ENCODE measurements around the gene USP2.

Gene USP2

DNA sequence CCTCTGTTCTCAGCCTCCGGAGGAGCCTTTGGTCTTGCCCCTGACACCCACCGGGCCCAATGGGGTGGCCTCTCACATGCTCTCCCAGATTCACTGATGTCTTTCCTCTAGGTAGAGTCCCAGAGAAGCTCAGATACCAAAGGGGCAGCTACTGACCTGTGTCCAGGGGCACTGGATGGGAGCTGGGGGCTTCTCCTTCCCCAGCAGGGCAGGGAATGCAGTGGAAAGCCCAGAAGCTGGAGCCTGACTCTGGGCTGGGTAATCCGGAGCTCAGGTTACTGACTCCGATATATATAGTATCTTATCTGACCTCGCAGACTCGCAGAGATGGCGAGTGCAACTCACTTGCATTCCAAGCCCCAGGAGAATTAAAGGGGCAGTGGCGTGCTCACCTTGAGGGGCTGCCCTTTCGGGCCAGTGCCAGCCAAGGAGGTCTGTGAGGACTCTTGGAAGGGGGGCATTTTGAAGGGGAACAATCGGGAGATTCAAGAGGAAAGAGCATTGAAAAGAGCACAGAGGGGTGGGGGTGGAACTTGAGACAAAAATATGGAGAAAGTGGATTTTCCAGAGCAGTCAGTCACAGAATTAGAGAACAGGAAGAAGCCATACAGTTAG is 2.5 kb downstream of the USP2 start:
- POLR2A ChIA-PET, result interaction anchor here (0.8 kb wide), 1 partner anchor 11 kb away, joined by 3 read pairs; no protein-coding TSS in a partner anchor
- no peak for TF ChIP-seq SUZ12 (IDR thresholded peaks at IDR 0.05)
- TF ChIP-seq CTBP1 (IDR thresholded peaks at IDR 0.05; ENCODE audit: borderline replicate concordance), result no peak
- no peak for TF ChIP-seq L3MBTL2 (conservative IDR thresholded peaks at IDR 0.05)
- CTCF ChIA-PET, result interaction anchor here (0.6 to 4.2 kb wide), 6 partner anchors 13 to 173 kb away, joined by 3 to 20 read pairs (median 4); partner anchors contain the start of gene CBL
- DNase-seq (ENCODE audit: extremely low spot score), result no peak

- CTCF ChIA-PET, result interaction anchor here (1.4 to 4.2 kb wide), 2 partner anchors 38 to 40 kb away, joined by 5 to 20 read pairs; no protein-coding TSS in a partner anchor
- POLR2A ChIA-PET, result no interaction called here
- no peak for DNase-seq (ENCODE audit: extremely low spot score)
- TF ChIP-seq NFRKB (IDR thresholded peaks at IDR 0.05) (no peak), ELF4 (IDR thresholded peaks at IDR 0.05) (no peak), FOXA1 (IDR thresholded peaks at IDR 0.05) (no peak), SUZ12 (IDR thresholded peaks at IDR 0.05) (no peak), L3MBTL2 (conservative IDR thresholded peaks at IDR 0.05) (no peak), CTBP1 (IDR thresholded peaks at IDR 0.05; ENCODE audit: borderline replicate concordance) (no peak), HDGF (IDR thresholded peaks at IDR 0.05; ENCODE audit: borderline replicate concordance) (no peak), ZNF384 (IDR thresholded peaks at IDR 0.05) (no peak), ARNT (IDR thresholded peaks at IDR 0.05) (no peak), FOXM1 (IDR thresholded peaks at IDR 0.05; ENCODE audit: borderline replicate concordance) (no peak), BHLHE40 (IDR thresholded peaks at IDR 0.05; ENCODE audit: borderline replicate concordance) (no peak), LEF1 (IDR thresholded peaks at IDR 0.05; ENCODE audit: borderline replicate concordance) (no peak), SP1 (IDR thresholded peaks at IDR 0.05) (no peak), FOXK2 (IDR thresholded peaks at IDR 0.05) (no peak), TARDBP (IDR thresholded peaks at IDR 0.05) (no peak)
- TF ChIP-seq, protein P1, sequence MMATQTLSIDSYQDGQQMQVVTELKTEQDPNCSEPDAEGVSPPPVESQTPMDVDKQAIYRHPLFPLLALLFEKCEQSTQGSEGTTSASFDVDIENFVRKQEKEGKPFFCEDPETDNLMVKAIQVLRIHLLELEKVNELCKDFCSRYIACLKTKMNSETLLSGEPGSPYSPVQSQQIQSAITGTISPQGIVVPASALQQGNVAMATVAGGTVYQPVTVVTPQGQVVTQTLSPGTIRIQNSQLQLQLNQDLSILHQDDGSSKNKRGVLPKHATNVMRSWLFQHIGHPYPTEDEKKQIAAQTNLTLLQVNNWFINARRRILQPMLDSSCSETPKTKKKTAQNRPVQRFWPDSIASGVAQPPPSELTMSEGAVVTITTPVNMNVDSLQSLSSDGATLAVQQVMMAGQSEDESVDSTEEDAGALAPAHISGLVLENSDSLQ (IDR thresholded peaks at IDR 0.05), result no peak
These were observed 3.4 kb downstream of the USP2 start for GRCh38 chr11:119377961-119378667.

DNA sequence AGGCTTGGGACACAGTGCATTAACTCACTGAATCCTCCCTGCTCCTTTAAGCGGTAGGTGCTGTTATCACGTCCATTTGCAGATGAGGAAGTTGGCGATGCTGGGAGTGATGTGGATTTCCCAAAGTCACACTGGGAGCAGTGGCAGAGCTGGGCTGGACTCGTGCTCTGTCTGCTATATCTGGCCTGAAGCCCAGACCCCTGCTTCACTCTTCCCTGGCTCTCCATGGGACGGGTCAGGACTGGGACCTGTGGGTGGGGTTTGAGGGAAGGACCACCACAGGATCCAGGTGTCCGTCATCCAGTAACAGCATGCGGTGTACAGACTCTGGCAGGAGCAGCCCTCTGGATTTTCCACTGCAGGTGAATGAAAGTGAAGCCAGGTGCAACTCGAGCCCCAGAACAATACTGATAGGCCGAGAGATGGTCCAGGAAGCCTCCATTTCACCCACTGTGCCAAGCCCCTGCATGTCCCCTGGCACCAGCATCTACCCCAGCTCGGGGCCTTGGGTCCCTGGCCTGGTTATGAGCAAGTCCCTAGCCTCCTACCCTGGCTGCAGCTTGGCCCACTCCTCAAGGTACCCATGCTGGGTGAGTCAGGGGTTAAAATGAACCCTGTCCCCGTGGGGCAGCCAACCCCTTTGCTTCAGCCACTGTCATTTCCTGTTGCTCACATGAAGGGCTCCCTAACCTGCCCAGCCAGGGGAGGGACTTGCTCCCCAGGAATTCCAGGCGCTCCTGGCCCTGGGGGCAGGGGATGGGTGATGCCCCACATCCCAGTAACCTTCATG is 4.2 kb downstream of the USP2 start:
- DNase-seq (ENCODE audit: extremely low spot score), result no peak
- CTCF ChIA-PET, result interaction anchor here (0.6 to 2.0 kb wide), 5 partner anchors 37 to 140 kb away, joined by 3 to 7 read pairs (median 3); no protein-coding TSS in a partner anchor
- TF ChIP-seq L3MBTL2 (conservative IDR thresholded peaks at IDR 0.05), result no peak
- TF ChIP-seq BHLHE40 (IDR thresholded peaks at IDR 0.05; ENCODE audit: borderline replicate concordance), result no peak
- TF ChIP-seq SP1 (IDR thresholded peaks at IDR 0.05), result no peak
- TF ChIP-seq SUZ12 (IDR thresholded peaks at IDR 0.05), result no peak
- TF ChIP-seq NFRKB (IDR thresholded peaks at IDR 0.05), result no peak
- TF ChIP-seq TARDBP (IDR thresholded peaks at IDR 0.05), result no peak
- TF ChIP-seq FOXA1 (IDR thresholded peaks at IDR 0.05), result no peak
- no peak for TF ChIP-seq ARNT (IDR thresholded peaks at IDR 0.05)
- TF ChIP-seq ELF4 (IDR thresholded peaks at IDR 0.05), result no peak
- TF ChIP-seq CTBP1 (IDR thresholded peaks at IDR 0.05; ENCODE audit: borderline replicate concordance), result no peak
- no peak for TF ChIP-seq HDGF (IDR thresholded peaks at IDR 0.05; ENCODE audit: borderline replicate concordance)
- no peak for TF ChIP-seq LEF1 (IDR thresholded peaks at IDR 0.05; ENCODE audit: borderline replicate concordance)
- no peak for TF ChIP-seq ZNF384 (IDR thresholded peaks at IDR 0.05)
- TF ChIP-seq, protein P1 (IDR thresholded peaks at IDR 0.05), result no peak
- TF ChIP-seq FOXM1 (IDR thresholded peaks at IDR 0.05; ENCODE audit: borderline replicate concordance), result no peak
- TF ChIP-seq FOXK2 (IDR thresholded peaks at IDR 0.05), result no peak
- POLR2A ChIA-PET, result no interaction called here

GRCh38 chr11:119376197-119376847 is 5.2 kb downstream of the USP2 start:
- no peak for DNase-seq (ENCODE audit: extremely low spot score)
- TF ChIP-seq TARDBP (IDR thresholded peaks at IDR 0.05) (no peak), HDGF (IDR thresholded peaks at IDR 0.05; ENCODE audit: borderline replicate concordance) (no peak), SP1 (IDR thresholded peaks at IDR 0.05) (no peak), CTBP1 (IDR thresholded peaks at IDR 0.05; ENCODE audit: borderline replicate concordance) (no peak)
- CTCF ChIA-PET, result interaction anchor here (0.6 to 3.5 kb wide), 9 partner anchors 15 to 139 kb away, joined by 3 to 21 read pairs (median 3); partner anchors contain the start of gene MCAM
- POLR2A ChIA-PET, result no interaction called here

DNA sequence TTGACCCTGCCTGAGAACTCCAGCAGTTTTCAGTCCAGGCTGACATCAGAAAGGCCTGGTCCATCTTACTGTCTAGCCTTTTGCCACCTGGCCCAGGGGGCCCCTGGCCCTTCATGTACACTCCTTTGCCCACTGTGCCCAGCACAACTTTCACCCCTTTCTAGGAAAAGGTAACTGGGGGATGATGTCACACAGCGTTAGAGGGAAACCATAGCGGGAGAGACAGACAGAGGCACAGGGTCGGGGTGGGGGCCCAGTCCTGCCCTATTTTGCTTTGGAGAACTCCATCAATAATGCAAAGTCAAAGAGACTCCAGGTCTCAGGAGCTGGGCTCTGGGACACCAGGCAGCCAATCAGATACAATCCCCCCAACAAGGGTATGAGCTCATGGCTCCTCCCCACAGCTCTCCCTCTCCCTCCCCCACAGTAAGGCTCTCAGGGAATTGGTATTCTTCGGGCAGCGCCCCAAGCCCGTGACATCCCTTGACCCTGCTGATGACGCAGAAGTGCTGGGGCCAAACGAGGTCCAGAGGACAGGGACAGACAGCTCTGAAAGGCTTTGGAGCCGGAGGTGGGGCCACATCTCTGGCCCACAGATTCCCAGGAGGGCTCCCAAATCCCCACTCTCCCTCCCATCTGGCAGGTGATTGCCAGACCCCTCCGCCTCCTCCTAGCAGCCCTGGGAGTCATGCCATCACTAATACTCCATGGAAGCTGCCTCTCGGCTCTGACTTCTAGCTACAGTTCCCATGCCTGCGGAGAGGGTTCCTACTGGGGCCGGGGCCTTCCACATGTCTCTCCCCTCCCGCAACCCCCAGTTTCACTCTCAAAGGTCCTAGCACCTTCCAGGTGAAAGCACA is 5.9 kb downstream of the USP2 start:
- no peak for DNase-seq (ENCODE audit: extremely low spot score)
- POLR2A ChIA-PET, result no interaction called here
- CTCF ChIA-PET, result interaction anchor here (0.5 to 3.5 kb wide), 8 partner anchors 9 to 643 kb away, joined by 3 to 21 read pairs (median 4); partner anchors contain the start of gene MCAM
- TF ChIP-seq NFRKB (IDR thresholded peaks at IDR 0.05) (no peak), L3MBTL2 (conservative IDR thresholded peaks at IDR 0.05) (no peak), TARDBP (IDR thresholded peaks at IDR 0.05) (no peak), FOXA1 (IDR thresholded peaks at IDR 0.05) (no peak), FOXK2 (IDR thresholded peaks at IDR 0.05) (no peak), SUZ12 (IDR thresholded peaks at IDR 0.05) (no peak), CTBP1 (IDR thresholded peaks at IDR 0.05; ENCODE audit: borderline replicate concordance) (no peak)
- TF ChIP-seq, protein P1 (IDR thresholded peaks at IDR 0.05), result no peak
